GM18870 (cell line): ENCODE measurements around the gene SHLD2.
"Not testable (repeated sequence)": the region's sequence is repeated elsewhere in the genome, so short reads cannot be mapped to it uniquely, and the experiment has no call there.

Source experiments
- ATAC-seq: cut with Tn5 transposase; IDR thresholded peaks from one replicate; pipeline ENCODE4 v1.9.1; 2021; ENCODE audit warnings: moderate library complexity; ENCODE audit not compliant: unreplicated experiment

Gene SHLD2

GRCh38 chr10:87210309-87210708, 115.3 kb downstream of the SHLD2 start:
- ATAC-seq: not testable (repeated sequence)

DNA sequence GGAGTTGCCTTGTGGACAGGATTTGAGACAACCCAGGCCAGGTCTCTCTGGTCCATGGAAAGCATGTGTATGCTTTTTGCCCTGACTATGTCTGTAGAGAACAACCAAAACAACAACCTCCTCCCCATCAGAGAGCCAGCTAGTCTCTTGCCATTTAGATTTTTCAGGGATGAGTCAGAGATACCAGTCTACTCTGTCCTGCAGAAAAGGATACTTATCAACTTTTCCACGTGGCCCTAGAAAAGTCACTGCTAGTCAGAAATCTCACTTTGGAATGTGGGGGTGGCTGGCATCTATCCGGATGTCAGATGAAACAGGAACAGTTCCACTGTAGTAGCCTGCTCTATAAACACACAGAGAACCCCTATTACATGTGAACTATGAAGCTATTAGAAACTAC, 116.8 kb downstream of the SHLD2 start:
- ATAC-seq: not testable (repeated sequence)

DNA sequence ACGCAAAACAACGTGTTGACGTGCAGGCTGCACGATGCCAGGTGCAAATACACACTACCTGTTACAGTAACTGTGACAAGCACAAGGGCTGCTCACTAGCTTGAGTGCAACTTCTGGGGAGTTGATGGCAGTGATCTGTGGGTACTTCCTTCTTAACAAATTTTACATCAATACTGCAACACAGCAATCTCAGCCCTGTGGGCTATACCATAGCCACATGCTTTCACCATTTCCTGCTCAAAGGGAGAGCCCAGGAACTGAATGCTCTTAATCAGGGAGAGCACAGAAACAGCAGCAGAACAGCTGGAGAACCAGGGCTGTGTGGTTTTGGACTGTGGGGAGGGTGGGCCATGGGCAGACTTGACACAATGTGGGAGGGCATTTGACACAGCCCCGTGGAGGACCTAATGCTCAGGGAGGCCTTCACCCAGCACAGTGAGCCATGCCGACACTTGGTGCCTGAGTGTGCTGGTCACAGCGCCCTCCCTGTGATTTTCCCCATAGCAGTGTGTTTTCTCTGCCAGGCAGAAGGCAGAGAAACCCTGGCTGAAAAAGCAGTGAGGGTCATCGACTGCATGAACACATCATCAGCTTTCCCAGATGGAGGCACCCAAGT, 118.3 kb downstream of the SHLD2 start:
- ATAC-seq: not testable (repeated sequence)

DNA sequence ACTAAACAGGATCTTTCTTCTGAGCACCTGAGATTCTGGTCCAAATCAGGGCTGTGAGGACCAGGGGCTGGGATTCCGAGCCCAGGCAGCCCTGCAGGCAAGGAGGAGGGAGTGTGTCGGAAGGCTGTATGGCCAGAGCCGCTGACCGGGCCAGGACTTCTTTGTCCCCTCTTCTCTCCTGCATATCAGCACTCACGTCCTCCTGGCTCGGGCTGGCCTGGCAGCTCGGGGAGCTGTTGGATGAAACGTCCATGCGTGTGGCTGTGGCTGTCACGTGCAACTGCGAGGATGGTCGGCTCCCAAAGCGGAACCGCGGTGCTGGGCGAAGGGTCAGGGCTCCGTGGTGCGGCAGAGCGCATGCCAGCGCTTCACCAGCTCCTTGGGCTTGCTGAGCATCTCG, 118.8 kb downstream of the SHLD2 start:
- not testable (repeated sequence) for ATAC-seq

DNA sequence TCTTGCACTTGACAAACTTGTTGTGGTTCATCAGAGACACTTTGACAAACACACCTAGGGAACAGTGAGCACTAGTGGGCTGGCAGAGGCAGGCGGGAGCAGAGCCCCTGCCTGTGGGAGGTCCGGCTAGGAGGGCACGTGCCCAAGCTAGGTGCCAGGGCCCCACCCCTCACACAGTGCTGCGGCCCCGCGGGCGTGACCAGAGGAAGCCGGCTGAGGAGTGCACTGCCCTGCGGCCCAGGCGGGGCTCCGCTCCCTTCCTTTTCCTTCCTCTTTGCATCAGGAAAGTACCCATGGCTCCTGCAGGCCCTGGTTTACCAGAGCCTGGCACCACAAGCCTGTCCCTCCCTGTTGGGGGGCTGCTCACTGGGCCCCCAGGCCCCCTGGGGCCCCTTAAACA, 121.1 kb downstream of the SHLD2 start:
- not testable (repeated sequence) for ATAC-seq

DNA sequence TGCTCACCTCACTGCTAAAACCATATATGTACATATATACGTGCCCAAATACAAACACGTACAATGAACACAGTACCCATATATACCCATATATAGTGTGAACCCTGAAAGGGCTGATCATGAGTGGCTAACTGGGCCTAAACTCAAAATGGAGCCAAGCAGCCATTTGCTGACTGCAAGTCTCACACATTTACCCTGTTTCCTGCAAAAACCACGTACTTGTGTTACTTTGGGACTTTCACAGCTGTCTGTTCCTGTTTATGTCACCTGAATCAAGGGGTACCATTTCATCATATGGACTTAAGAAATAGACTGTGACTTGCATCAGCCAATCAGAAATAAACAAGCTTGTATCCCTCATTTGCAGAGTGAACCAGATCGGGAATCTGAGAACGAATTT, 124.4 kb downstream of the SHLD2 start:
- ATAC-seq: not testable (repeated sequence)

DNA sequence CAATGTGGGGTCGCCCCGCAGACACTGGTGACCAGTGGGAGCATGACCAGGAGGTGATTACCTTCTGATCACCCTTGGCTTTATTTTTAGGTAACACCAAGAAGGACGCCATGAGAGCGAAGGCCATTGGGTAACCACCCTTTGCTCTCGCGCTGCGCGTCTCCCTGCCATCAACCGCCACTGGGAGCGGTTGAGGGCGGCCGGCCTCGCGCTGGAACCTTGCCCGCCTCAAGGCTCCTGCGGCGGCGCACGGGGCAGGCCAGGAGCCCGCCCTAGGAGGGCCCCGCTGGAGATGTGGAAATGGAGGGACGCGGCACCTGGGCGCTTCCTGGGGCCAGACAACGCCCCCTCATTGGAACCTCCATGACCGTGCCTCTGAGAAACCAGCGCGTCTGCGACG, 127.8 kb downstream of the SHLD2 start:
- not testable (repeated sequence) for ATAC-seq

DNA sequence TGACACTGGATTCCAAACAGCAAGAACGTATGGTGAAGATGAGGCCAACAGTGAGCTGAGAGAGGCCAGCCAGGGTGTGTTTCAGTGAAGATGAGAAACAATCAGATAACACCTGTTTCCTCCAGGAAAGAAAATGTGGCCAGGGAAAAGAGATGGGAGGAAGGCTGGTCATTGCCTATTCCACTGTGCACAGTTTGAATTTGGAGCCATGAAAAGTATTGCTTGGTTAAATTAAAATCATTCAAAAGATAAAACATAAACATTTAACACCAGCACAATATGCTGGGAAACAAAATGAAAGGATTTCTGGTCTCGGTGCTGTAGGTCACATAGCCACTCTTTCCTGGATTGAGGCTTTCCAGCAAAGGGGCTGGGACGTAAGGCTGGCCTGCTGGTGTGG, 130.1 kb downstream of the SHLD2 start, which contains the start of gene NUTM2A:
TSS of gene NUTM2A (plus strand) at position 301 of the 400 bp plus-strand sequence. CDS start 383 bp downstream, outside the sequence.
- ATAC-seq: not testable (repeated sequence)

DNA sequence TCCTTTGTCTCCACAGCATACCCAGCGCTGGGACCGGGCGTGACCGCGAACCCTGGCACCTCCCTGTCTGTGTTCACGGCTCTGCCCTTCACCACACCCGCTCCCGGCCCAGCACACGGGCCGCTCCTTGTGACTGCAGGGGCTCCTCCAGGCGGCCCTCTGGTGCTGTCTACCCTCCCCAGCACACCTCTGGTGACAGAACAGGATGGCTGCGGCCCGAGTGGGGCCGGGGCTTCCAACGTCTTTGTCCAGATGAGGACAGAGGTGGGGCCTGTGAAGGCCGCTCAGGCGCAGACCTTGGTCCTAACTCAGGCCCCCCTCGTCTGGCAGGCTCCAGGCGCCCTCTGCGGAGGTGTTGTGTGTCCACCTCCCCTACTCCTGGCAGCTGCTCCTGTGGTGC, 133.2 kb downstream of the SHLD2 start:
- ATAC-seq: not testable (repeated sequence)

DNA sequence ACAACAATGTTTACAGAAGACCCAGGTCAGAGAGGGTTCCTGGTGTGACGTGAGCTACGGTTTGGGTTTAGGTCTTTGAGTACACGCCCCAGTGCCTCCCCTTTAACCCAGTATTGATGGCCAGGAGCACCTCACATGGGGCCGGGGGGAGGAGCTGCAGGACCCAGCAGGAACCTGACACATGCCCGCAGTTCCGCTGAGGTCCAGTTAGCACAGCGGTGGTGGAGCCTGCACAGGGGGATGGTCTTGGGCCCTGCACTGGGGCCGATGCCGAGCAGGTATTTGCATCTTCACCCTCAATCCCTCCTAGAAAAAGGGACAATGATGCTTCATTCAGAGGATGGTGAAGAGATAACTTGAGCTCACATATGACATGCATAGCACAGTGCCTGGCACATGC, 134.2 kb downstream of the SHLD2 start:
- not testable (repeated sequence) for ATAC-seq

GRCh38 chr10:87234854-87235253, 139.8 kb downstream of the SHLD2 start:
- ATAC-seq: not testable (repeated sequence)

DNA sequence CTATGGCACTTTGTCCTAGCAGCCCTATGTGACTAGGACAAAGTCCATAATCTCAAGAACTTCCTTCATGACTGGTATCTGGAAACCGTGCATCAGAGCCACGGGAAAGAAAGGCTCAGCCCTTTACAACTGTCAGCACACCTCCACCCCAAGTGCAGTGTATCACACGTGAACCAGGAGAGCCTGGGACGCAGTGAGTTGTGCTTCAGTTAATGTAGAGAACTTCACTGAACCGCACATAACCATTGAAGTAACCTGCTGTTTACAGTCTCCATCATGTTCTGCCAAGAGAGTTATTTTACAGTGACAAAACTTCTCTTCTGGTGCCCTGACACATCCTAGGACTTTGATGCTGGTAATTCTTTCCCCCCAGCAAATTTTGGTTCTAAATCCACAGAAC, 142.2 kb downstream of the SHLD2 start:
- ATAC-seq: not testable (repeated sequence)

DNA sequence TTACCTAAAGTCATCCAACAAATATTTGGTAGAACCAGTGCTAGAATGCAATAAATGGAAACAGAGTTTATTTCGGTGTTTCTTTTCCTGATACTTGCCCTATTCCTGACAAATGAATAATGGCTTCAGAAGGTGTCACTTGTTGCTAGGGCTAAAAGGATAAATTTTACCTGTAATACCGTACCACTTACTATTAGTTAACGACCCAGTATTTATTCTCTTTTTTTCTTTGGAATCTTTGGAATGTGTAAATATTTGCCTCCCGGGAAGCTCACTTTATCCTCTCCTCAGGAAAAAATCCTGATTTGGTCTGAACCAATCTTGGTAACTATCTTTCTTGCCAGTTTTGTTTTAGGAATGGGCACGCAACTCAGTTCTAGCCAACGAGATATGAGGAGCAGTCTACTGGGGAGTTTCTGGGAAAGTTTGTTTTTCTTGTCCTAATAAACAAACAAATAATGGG, 144.4 kb downstream of the SHLD2 start:
- not testable (repeated sequence) for ATAC-seq
